ENCODE data around the gene PTGES2.

PTGES2 gene

DNA sequence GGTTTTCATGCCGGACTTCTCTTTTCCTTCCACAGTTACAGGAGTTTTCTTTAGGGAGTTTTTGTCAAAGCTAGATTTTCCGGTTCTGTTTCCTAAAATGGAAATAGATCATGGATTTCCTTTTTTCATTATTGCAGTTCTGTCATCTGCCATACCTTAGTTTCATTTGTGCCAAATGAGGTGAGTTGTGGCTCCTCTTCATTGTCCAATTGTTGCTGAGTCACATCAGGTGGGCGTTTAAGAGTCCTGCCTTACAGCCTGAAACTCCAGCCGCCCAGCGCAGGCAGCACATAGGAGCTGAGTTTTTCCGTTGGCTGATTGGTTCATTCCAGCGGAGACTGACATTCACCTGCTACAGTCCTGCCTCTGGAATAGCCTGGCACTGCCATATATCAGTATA is 45.4 kb downstream of the PTGES2 start:
- in situ Hi-C loops (cut with HindIII; ENCODE audit: low sequenced_read_pairs) = no loop called here
- no peak for TF ChIP-seq CTCF (IDR thresholded peaks at IDR 0.05; ENCODE audit: low read depth, low read length)
- no peak overlapping the region for H3K4me3 ChIP-seq (ENCODE audit: low read depth, low read length)
- no peak for DNase-seq (ENCODE audit: low read depth, low spot score)

GRCh38 chr9:128081056-128081455 is 46.5 kb downstream of the PTGES2 start:
- TF ChIP-seq CTCF (IDR thresholded peaks at IDR 0.05; ENCODE audit: low read depth, low read length) = no peak
- in situ Hi-C loops (cut with HindIII; ENCODE audit: low sequenced_read_pairs) = no loop called here
- H3K4me3 ChIP-seq (ENCODE audit: low read depth, low read length) = no peak overlapping the region
- peak; percentile 95 for DNase-seq (ENCODE audit: low read depth, low spot score)

DNA sequence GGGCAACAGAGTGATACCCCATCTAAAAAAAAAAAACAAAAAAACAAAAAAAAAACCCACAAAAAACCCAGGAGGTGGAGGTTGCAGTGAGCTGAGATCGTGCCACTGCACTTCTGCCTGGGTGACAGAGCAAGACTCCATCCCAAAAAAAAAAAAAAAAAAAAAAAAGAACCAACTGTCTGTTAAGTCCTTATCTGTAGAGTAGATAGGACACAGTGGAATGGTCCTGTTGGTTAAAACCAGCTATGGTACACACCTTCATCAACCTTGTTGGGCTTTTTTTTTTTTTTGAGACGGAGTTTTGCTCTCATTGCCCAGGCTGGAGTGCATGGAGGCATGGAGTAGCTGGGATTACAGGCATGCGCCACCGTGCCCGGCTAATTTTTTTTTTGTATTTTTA is 47.3 kb downstream of the PTGES2 start:
- no peak for DNase-seq (ENCODE audit: low read depth, low spot score)
- H3K4me3 ChIP-seq (ENCODE audit: low read depth, low read length) = no peak overlapping the region
- in situ Hi-C loops (cut with HindIII; ENCODE audit: low sequenced_read_pairs) = no loop called here
- TF ChIP-seq CTCF (IDR thresholded peaks at IDR 0.05; ENCODE audit: low read depth, low read length) = no peak

GRCh38 chr9:128078504-128079434 is 48.8 kb downstream of the PTGES2 start:
- in situ Hi-C loops (cut with HindIII; ENCODE audit: low sequenced_read_pairs) = no loop called here
- no peak for TF ChIP-seq CTCF (IDR thresholded peaks at IDR 0.05; ENCODE audit: low read depth, low read length)
- DNase-seq (ENCODE audit: low read depth, low spot score) = no peak
- H3K4me3 ChIP-seq (ENCODE audit: low read depth, low read length) = no peak overlapping the region

- TF ChIP-seq CTCF (IDR thresholded peaks at IDR 0.05; ENCODE audit: low read depth, low read length) = no peak
- no peak overlapping the region for H3K4me3 ChIP-seq (ENCODE audit: low read depth, low read length)
- DNase-seq (ENCODE audit: low read depth, low spot score) = no peak
- in situ Hi-C loops (cut with HindIII; ENCODE audit: low sequenced_read_pairs) = no loop called here
Measured at GRCh38 chr9:128077847-128078503, 49.6 kb downstream of the PTGES2 start.

DNA sequence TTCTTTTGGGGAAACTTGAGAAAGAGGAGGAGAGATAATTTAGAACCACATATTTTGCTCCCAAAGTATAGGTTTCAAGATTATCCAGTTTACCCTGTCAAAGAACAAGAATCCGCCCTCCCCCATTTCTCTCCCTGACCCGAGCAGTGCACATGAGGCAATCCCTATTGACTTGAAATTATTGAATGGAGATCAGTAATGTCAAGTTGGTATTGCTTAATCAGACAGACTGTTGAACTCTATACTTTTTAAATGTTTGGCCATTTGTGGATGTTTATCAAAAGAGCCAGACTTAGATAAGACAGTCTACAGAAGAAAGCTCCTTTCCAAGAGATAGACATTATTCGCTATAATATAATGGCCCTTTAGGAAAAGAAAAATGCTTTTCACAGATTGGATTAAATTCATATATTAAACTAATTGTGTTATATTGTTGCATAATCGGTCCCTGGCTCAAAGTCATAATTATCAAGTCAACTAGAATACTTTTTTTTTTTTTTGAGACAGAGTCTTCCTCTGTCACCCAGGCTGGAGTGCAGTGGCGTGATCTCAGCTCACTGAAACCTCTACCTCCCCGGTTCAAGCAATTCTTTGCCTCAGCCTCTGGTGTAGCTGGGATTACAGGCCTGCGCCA is 54.2 kb downstream of the PTGES2 start:
- in situ Hi-C loops (cut with HindIII; ENCODE audit: low sequenced_read_pairs) = no loop called here
- no peak overlapping the region for H3K4me3 ChIP-seq (ENCODE audit: low read depth, low read length)
- DNase-seq (ENCODE audit: low read depth, low spot score) = no peak
- no peak for TF ChIP-seq CTCF (IDR thresholded peaks at IDR 0.05; ENCODE audit: low read depth, low read length)

Data from astrocyte of the spinal cord (primary cell).